ENCODE results near the gene BAG2.

BAG2 gene

DNA sequence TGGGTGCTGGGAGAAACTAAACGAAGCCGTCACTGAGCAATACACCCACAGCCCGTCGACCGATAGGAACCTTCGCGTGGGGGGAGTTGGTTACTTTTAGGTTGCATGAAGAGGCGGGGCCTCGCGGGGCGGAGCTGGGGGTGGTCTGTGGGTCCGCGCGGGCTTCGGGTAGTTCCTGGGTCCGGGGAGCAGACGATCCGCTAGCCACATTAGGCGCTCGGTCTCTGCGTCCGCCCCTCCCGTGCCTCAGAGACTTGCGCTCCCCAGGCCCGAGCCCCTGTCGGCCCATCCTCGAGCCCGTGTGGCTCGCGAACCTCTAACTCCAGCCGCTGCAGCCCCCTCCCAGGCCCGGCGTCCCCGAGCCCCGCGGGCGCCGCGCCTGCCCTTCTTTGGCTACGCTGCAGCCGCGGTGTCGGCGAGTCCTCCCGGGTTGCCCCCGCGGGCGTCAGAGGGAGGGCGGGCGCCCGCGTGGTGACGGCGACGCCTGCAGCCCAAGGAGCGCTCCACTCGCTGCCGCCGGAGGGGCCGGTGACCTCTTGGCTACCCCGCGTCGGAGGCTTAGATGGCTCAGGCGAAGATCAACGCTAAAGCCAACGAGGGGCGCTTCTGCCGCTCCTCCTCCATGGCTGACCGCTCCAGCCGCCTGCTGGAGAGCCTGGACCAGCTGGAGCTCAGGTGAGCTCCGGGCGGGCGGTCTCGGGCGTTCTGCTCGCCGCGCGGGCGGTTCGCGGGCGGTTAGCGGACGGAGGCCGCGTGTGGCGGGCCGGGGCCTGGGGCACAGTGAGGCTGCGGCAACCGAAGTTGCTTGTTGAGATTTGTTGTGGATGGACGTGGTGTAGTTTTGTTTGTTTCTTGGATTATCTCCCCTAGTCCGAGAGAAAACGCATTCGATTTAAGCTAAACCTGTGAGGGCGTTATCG is at the start of gene BAG2:
Gene BAG2, plus strand, starts transcription at position 191 of the 920 bp plus-strand sequence. Its CDS starts 372 bp downstream, at position 563.
- peak; percentile 82 to 92 for DNase-seq (ENCODE audit: low read depth in 2 of 2)

GRCh38 chr6:57123111-57123510 is 49.0 kb upstream of the BAG2 start:
- DNase-seq (ENCODE audit: low read depth in 2 of 2), result no peak

- no peak for DNase-seq (ENCODE audit: low read depth in 2 of 2)
Measured at GRCh38 chr6:57127763-57128162, 44.4 kb upstream of the BAG2 start.

- DNase-seq (ENCODE audit: low read depth in 2 of 2), result no peak
Measured at GRCh38 chr6:57130661-57131177, 41.4 kb upstream of the BAG2 start.

GRCh38 chr6:57134954-57135353 is 37.2 kb upstream of the BAG2 start:
- DNase-seq (ENCODE audit: low read depth in 2 of 2), result no peak

- no peak for DNase-seq (ENCODE audit: low read depth in 2 of 2)
Measured at GRCh38 chr6:57135885-57136284, 36.2 kb upstream of the BAG2 start.

DNA sequence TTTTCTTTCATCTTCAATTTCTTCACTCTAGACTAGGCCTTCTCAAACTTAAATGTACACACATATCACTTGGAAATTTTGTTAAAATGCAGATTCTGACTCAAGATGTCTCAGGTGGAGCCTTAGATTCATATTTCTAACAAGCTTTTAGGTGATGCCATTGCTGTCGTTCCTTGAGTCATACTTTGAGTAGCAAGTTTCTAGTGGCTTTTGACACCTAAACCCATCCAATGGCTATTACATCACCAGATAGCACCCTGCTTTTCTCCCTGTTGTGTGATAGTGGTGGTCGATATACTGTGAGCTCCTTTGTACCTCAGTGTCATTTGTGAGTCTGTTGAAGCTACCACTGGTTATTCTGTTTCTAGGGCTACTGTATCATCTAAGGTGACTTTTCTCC is 34.8 kb upstream of the BAG2 start:
- DNase-seq (ENCODE audit: low read depth in 2 of 2), result no peak

DNA sequence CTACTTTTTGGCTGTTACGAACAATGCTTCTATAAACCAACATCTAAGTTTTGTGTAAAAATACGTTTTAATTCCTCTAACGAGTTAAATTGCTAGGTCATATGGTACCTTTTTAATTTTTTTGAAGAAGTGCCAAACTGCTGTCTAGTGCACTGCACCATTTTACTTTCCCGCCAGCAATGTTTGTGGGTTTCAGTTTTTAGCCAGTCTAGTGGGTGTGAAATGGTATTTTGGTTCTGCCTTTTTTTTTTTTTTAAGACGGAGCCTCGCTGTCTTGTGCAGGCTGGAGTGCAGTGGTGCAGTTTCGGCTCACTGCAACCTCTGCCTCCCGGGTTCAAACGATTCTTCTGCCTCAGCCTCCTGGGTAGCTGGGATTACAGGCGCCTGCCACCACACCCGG is 34.1 kb upstream of the BAG2 start:
- DNase-seq (ENCODE audit: low read depth in 2 of 2), result no peak

GRCh38 chr6:57141451-57142177 is 30.5 kb upstream of the BAG2 start:
- no peak for DNase-seq (ENCODE audit: low read depth in 2 of 2)

DNA sequence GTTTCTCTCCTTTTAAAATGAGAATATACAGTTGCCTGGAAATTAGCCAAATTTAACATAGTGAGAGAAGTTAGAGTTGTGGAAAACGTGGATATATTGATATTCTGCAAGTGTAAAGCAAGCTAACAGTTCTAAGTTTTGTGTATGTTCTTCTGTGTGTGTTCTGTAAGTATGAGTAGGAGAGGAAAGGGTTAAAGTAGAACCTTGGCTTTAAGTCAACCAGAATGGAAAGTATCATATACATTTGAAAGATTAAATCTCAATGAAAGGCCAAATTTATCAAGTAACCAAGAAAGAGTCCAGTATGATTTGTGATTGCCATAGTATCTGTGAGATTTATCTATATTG is 30.0 kb upstream of the BAG2 start:
- DNase-seq (ENCODE audit: low read depth in 2 of 2), result no peak

DNA sequence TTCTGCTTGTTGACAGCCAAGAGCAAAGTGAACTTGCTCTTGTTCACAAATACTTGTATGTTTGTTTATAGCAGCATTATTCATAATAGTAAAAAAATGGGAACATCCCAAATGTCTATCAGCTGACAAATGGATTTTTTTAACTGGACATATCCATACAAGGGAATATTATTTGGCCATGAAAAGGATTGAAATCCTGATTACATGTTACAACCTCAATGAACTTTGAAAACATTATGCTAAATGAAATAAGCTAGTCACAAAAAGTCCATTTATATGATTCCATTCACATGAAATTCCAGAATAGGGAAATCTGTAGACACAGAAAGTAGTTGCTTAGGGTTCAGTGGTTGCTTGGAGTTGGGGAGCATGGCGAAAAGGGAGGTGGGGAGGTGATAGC is 28.4 kb upstream of the BAG2 start:
- no peak for DNase-seq (ENCODE audit: low read depth in 2 of 2)

DNA sequence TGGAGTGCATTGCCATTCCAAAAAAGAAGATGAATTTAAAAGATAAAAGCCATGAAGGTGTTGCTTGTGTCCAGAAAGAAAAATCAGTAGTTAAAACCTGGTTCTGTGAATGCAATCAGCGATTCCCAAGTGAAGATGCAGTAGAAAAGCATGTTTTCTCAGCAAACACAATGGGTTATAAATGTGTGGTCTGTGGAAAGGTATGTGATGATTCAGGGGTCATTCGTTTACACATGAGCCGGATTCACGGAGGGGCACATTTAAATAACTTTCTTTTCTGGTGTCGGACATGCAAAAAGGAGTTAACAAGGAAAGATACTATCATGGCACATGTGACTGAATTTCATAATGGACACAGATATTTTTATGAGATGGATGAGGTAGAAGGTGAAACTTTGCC is 24.7 kb upstream of the BAG2 start:
- no peak for DNase-seq (ENCODE audit: low read depth in 2 of 2)

- no peak for DNase-seq (ENCODE audit: low read depth in 2 of 2)
Measured at GRCh38 chr6:57147955-57148858, 23.9 kb upstream of the BAG2 start.

- DNase-seq (ENCODE audit: low read depth in 2 of 2), result no peak
Measured at GRCh38 chr6:57158658-57159057, 13.5 kb upstream of the BAG2 start.

DNA sequence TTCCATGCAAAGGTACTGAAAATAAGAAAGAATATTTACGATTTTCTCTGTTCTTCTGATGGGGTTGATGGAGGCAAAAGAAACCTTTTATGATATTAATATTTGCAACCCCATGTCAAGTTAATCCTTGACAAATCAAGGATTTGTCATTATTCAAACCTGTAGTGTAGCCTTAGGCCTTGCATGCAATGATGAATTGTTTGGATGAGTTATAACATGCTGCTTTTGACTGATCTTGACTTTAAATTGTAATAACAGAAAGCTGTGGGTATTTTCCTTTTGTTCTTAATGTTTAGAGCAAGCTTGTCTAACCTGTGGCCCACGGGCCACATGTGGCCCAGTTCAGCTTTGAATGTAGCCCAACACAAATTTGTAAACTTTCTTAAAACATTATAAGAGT is 13.0 kb upstream of the BAG2 start:
- no peak for DNase-seq (ENCODE audit: low read depth in 2 of 2)

DNA sequence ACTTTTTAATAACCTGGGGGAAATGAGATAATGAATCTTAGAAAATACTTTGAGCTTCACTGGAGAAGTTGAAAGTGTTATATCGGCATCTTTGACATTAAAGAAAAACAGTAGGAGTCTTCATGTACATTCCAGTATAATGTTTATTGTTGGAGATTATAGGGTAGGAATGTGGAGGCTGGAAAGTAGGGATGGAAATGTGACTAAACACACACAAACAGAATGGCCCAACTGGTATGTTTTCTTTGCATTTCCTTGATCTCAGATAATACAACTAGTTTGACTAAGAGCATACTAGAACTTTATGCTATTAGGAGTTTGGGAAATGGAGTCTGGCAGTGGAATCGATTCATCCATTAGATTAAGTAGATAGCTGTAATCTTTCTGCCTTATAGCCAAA is 10.1 kb upstream of the BAG2 start:
- DNase-seq (ENCODE audit: low read depth in 2 of 2), result no peak

GRCh38 chr6:57162516-57162915 is 9.6 kb upstream of the BAG2 start:
- DNase-seq (ENCODE audit: low read depth in 2 of 2), result no peak

- DNase-seq (ENCODE audit: low read depth in 2 of 2), result no peak
Measured at GRCh38 chr6:57163956-57164355, 8.2 kb upstream of the BAG2 start.

DNA sequence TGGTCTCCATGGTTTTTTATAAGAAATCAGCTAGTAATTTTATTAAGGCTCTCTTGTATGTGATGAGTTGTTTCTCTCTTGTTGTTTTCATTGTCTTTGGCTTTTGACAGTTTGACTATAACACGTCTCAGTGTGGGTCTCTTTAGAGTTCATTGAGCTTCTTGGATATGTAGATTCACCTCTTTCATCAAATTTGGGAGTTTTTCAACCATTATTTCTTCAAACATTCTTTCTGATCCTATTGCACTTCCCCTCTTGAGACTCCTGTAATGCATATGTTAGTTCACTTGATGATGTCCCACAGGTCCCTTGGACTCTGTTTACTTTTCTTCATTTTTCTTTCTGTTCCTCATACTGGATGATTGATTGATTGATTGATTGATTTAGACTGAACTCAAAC is 7.0 kb upstream of the BAG2 start:
- DNase-seq (ENCODE audit: low read depth in 2 of 2), result no peak

- peak in 1 of 2 experiments; percentile 30 for DNase-seq (ENCODE audit: low read depth in 2 of 2)
Measured at GRCh38 chr6:57173056-57173885, 1.1 kb downstream of the BAG2 start.

All from stimulated activated CD4-positive, alpha-beta T cell treated with anti-CD3 and anti-CD28 coated beads, Interleukin-12 subunit alpha, Interleukin-12 subunit beta, amount 100 ng/mL, for 24 hours (primary cell).